Measurements from ENCODE around the gene GIMAP5. TPM values are rescaled to one million over a fixed set of nuclear protein-coding genes. Genes with fewer than 3 reads are reported as not detected.

The GIMAP5 gene
- total and polyA plus RNA-seq, 2 experiments from 2014 or later = not detected

DNA sequence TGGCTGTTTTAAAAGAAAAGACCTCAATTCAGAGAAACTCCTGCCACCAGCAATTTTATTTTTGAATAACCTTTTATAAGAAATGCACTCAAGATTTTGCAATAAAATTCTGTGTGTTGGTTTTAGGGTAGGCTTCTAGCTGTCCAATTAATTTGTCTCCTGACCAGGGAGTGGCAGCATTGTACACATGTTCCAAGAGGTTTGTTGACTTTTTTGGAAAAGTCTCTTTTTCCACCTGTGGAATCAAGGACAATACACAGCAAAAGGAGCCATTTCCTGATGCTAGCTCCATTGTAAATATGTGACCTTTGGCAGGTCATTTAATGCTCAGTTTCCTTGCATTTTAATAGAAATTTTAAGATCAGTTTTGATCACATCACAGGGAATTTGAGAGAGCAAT lies 1.8 kb downstream of the GIMAP5 start:
- Histone ChIP-seq H3K9me3 (ENCODE audit: low read depth) (no peaks in the 10 kb centered on the region), H2AFZ (no peak overlapping the region), H3K9ac (no peak overlapping the region), H4K20me1 (ENCODE audit: insufficient read depth) (no peaks in the 10 kb centered on the region), H3K4me3 (no peak overlapping the region), H3K4me2 (ENCODE audit: unreplicated experiment) (no peak overlapping the region), H3K36me3 (ENCODE audit: low read depth) (no peaks in the 10 kb centered on the region), H3K79me2 (ENCODE audit: insufficient read depth) (no peaks in the 10 kb centered on the region), H3K9me2 (ENCODE audit: insufficient read depth) (no peaks in the 10 kb centered on the region), H3K27ac (no peak overlapping the region), H3K27me3 (replicated peaks; ENCODE audit: insufficient read depth) (no peaks in the 10 kb centered on the region), H3K4me1 (ENCODE audit: insufficient read depth) (no peaks in the 10 kb centered on the region), H3F3A (ENCODE audit: insufficient read depth) (no peaks in the 10 kb centered on the region)
- in situ Hi-C loops (cut with MboI) = no loop called here
- DNase-seq = no peak
- TF ChIP-seq EZH2phosphoT487 (IDR thresholded peaks at IDR 0.05; ENCODE audit: insufficient read depth, low read depth) = no peak
- no peak for TF ChIP-seq EZH2 (IDR thresholded peaks at IDR 0.05; ENCODE audit: insufficient read depth, poor library complexity, severe bottlenecking)

DNA sequence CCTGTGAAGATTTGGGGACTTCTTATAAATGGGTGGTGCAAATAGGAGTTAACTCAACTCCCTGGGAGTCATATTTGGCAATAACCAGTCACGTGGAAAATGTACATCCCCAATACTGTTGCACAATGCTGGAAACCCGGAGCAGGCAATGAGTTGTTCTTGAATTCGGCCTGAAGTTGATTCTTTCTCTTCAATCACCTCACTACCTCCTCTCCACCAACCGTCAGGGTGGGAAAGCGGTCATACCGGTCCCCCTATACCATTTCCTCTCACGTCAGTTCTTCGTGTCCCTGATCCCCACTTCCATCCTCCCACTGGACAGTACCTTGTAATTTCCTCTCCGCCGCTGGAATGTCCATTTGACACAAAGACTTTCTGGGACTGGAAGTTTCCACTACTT lies 2.8 kb downstream of the GIMAP5 start:
- no peak overlapping the region for H3K4me3 ChIP-seq
- H3K36me3 ChIP-seq (ENCODE audit: low read depth) = no peaks in the 10 kb centered on the region
- no peaks in the 10 kb centered on the region for H3K9me3 ChIP-seq (ENCODE audit: low read depth)
- no peaks in the 10 kb centered on the region for H3K9me2 ChIP-seq (ENCODE audit: insufficient read depth)
- no peak for DNase-seq
- TF ChIP-seq EZH2phosphoT487 (IDR thresholded peaks at IDR 0.05; ENCODE audit: insufficient read depth, low read depth) = no peak
- TF ChIP-seq EZH2 (IDR thresholded peaks at IDR 0.05; ENCODE audit: insufficient read depth, poor library complexity, severe bottlenecking) = no peak
- no peaks in the 10 kb centered on the region for H4K20me1 ChIP-seq (ENCODE audit: insufficient read depth)
- no peaks in the 10 kb centered on the region for H3K4me1 ChIP-seq (ENCODE audit: insufficient read depth)
- H3K9ac ChIP-seq = no peak overlapping the region
- in situ Hi-C loops (cut with MboI) = no loop called here
- no peak overlapping the region for H3K27ac ChIP-seq
- no peak overlapping the region for H2AFZ ChIP-seq
- H3K4me2 ChIP-seq (ENCODE audit: unreplicated experiment) = no peak overlapping the region
- H3K79me2 ChIP-seq (ENCODE audit: insufficient read depth) = no peaks in the 10 kb centered on the region
- WGBS, 2 experiments (ENCODE audit: low coverage in 1 of 2, low lambda C conversion rate in 2 of 2, missing lambda C conversion rate in 2 of 2) = 47 to 55% methylated on average over 10 of the region's 10 CpGs
- no peaks in the 10 kb centered on the region for H3F3A ChIP-seq (ENCODE audit: insufficient read depth)
- H3K27me3 ChIP-seq (replicated peaks; ENCODE audit: insufficient read depth) = no peaks in the 10 kb centered on the region

DNA sequence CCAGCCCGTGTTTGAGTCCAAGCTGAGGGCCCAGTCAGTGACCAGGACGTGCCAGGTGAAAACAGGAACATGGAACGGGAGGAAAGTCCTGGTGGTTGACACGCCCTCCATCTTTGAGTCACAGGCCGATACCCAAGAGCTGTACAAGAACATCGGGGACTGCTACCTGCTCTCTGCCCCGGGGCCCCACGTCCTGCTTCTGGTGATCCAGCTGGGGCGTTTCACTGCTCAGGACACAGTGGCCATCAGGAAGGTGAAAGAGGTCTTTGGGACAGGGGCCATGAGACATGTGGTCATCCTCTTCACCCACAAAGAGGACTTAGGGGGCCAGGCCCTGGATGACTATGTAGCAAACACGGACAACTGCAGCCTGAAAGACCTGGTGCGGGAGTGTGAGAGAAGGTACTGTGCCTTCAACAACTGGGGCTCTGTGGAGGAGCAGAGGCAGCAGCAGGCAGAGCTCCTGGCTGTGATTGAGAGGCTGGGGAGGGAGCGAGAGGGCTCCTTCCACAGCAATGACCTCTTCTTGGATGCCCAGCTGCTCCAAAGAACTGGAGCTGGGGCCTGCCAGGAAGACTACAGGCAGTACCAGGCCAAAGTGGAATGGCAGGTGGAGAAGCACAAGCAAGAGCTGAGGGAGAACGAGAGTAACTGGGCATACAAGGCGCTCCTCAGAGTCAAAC lies 5.2 kb downstream of the GIMAP5 start:
- TF ChIP-seq EZH2 (IDR thresholded peaks at IDR 0.05; ENCODE audit: insufficient read depth, poor library complexity, severe bottlenecking) = no peak
- no peak for TF ChIP-seq EZH2phosphoT487 (IDR thresholded peaks at IDR 0.05; ENCODE audit: insufficient read depth, low read depth)
- Histone ChIP-seq H3K9me3 (ENCODE audit: low read depth) (no peaks in the 10 kb centered on the region), H3K79me2 (ENCODE audit: insufficient read depth) (no peaks in the 10 kb centered on the region), H2AFZ (no peak overlapping the region), H3K4me2 (ENCODE audit: unreplicated experiment) (no peak overlapping the region), H3K9ac (no peak overlapping the region), H3K36me3 (ENCODE audit: low read depth) (no peaks in the 10 kb centered on the region), H4K20me1 (ENCODE audit: insufficient read depth) (no peaks in the 10 kb centered on the region), H3K27ac (no peak overlapping the region), H3K27me3 (replicated peaks; ENCODE audit: insufficient read depth) (no peaks in the 10 kb centered on the region), H3K4me3 (no peak overlapping the region), H3F3A (ENCODE audit: insufficient read depth) (no peaks in the 10 kb centered on the region), H3K9me2 (ENCODE audit: insufficient read depth) (no peaks in the 10 kb centered on the region), H3K4me1 (ENCODE audit: insufficient read depth) (no peaks in the 10 kb centered on the region)
- in situ Hi-C loops (cut with MboI) = no loop called here
- DNase-seq = no peak
- WGBS, 2 experiments (ENCODE audit: low coverage in 1 of 2, low lambda C conversion rate in 2 of 2, missing lambda C conversion rate in 2 of 2) = 40% methylated on average over 14 of the region's 14 CpGs

DNA sequence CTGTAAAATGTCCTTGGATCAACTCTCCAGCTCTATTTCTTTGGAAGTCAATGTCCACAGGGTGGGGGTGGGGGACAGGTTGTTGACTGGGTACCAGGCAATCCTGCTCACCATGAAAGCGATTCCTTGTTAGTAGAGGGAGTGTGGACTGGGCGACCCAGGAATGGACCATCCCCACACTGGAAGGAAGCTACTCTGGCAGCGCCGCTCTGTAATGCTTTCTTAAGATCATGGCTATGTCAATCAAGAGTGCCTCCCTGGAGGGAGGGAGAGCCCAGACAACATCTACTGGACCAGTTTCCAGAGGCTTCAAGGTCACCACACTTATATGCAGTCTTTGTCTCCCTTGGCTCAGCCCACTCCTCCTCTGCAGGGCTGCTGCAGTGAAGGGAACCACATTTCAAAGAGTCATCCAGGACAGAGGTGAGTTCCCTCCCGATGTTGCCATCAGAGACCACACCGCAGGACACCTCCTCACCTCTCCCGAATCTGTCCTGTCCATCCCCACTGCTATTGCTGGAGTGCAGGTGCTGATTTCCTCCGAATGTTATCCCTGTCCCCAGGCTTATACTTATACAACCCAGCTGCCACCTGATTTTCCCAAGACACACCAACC lies 6.9 kb downstream of the GIMAP5 start:
- no peak for DNase-seq
- no peak for TF ChIP-seq EZH2 (IDR thresholded peaks at IDR 0.05; ENCODE audit: insufficient read depth, poor library complexity, severe bottlenecking)
- no peak for TF ChIP-seq EZH2phosphoT487 (IDR thresholded peaks at IDR 0.05; ENCODE audit: insufficient read depth, low read depth)
- Histone ChIP-seq H3K27ac (no peak overlapping the region), H2AFZ (no peak overlapping the region), H3K9me2 (ENCODE audit: insufficient read depth) (no peaks in the 10 kb centered on the region), H3K4me2 (ENCODE audit: unreplicated experiment) (no peak overlapping the region), H4K20me1 (ENCODE audit: insufficient read depth) (no peaks in the 10 kb centered on the region), H3K36me3 (ENCODE audit: low read depth) (no peaks in the 10 kb centered on the region), H3K79me2 (ENCODE audit: insufficient read depth) (no peaks in the 10 kb centered on the region), H3K9me3 (ENCODE audit: low read depth) (no peaks in the 10 kb centered on the region), H3K4me1 (ENCODE audit: insufficient read depth) (no peaks in the 10 kb centered on the region), H3K9ac (no peak overlapping the region), H3K4me3 (no peak overlapping the region), H3F3A (ENCODE audit: insufficient read depth) (no peaks in the 10 kb centered on the region), H3K27me3 (replicated peaks; ENCODE audit: insufficient read depth) (no peaks in the 10 kb centered on the region)
- in situ Hi-C loops (cut with MboI) = no loop called here
- WGBS, 2 experiments (ENCODE audit: low coverage in 1 of 2, low lambda C conversion rate in 2 of 2, missing lambda C conversion rate in 2 of 2) = 35 to 36% methylated on average over 8 of the region's 8 CpGs

All from GM23248 (cell line).